Rectal smooth muscle tissue (tissue), 1 donor: ENCODE results near the gene GALNT18.

Experiments
- H3K27ac ChIP-seq: one replicate; pipeline ENCODE4 v1.7.0; 2013; ENCODE audit warnings: low read depth, low read length, inconsistent platforms
- H3K27me3 ChIP-seq: one replicate; pipeline ENCODE4 v1.7.0; 2013; ENCODE audit warnings: low read length; ENCODE audit not compliant: control insufficient read depth, insufficient read depth
- H3K36me3 ChIP-seq: one replicate; pipeline ENCODE4 v1.7.0; 2013; ENCODE audit warnings: low read length; ENCODE audit not compliant: control insufficient read depth, insufficient read depth
- H3K4me1 ChIP-seq: one replicate; pipeline ENCODE4 v1.7.0; 2013; ENCODE audit warnings: low read length; ENCODE audit not compliant: control insufficient read depth, insufficient read depth
- H3K4me3 ChIP-seq: one replicate; pipeline ENCODE4 v1.7.0; 2013; ENCODE audit warnings: low read length
- H3K9ac ChIP-seq: one replicate; pipeline ENCODE4 v1.7.0; 2013; ENCODE audit warnings: low read length

GALNT18 gene

GRCh38 chr11:11250470-11250869 lies 371.3 kb downstream of the GALNT18 start:
- H3K27me3 ChIP-seq = no peaks in the 10 kb centered on the region
- no peaks in the 10 kb centered on the region for H3K36me3 ChIP-seq
- no peak overlapping the region for H3K9ac ChIP-seq
- no peak overlapping the region for H3K4me3 ChIP-seq
- no peak overlapping the region for H3K27ac ChIP-seq
- H3K4me1 ChIP-seq = peaks cover 6% of the 10 kb centered on the region

- H3K4me3 ChIP-seq = no peak overlapping the region
- H3K27me3 ChIP-seq = no peaks in the 10 kb centered on the region
- H3K27ac ChIP-seq = no peak overlapping the region
- H3K4me1 ChIP-seq = peaks cover 21% of the 10 kb centered on the region
- no peaks in the 10 kb centered on the region for H3K36me3 ChIP-seq
- no peak overlapping the region for H3K9ac ChIP-seq
These were observed 374.2 kb downstream of the GALNT18 start for GRCh38 chr11:11247576-11247975.

DNA sequence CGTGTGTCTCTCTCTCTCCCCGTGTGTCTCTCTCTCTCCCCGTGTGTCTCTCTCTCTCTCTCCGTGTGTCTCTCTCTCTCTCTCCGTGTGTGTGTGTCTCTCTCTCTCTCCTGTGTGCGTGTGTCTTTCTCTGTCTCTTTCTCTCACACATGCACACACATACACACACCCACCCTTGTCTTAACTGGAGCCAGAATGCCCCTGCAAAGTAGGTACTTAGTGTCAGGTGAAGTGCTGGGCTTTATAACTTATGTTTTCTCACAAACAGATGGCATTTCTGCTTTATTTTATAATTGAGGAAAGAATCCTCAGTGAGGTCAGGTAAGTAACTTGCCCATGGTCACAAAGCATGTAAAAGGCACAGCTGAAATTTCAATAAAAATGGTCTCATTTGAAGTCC lies 374.7 kb downstream of the GALNT18 start:
- H3K4me1 ChIP-seq = peaks cover 24% of the 10 kb centered on the region
- no peak overlapping the region for H3K27ac ChIP-seq
- H3K27me3 ChIP-seq = no peaks in the 10 kb centered on the region
- H3K9ac ChIP-seq = no peak overlapping the region
- no peak overlapping the region for H3K4me3 ChIP-seq
- no peaks in the 10 kb centered on the region for H3K36me3 ChIP-seq

DNA sequence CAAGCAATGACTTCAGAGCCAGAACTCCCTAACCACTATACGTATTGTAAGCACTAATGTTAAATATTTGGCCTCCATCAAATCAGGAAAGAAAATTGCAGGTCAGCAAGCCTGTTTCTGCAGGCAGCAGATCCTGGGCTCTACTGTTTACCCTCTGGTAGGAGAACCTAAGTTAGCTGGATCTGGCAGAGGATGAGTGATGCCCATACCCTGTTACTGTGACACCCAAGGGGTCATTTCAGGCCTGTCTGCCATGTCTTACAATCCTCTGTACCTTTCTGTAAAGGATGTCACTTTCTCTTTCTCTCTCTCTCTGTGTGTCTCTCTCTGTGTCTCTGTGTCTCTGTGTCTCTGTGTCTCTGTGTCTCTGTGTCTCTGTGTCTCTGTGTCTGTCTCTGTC lies 375.6 kb downstream of the GALNT18 start:
- H3K27me3 ChIP-seq = no peaks in the 10 kb centered on the region
- peaks cover 24% of the 10 kb centered on the region for H3K4me1 ChIP-seq
- H3K36me3 ChIP-seq = no peaks in the 10 kb centered on the region
- no peak overlapping the region for H3K4me3 ChIP-seq
- no peak overlapping the region for H3K9ac ChIP-seq
- no peak overlapping the region for H3K27ac ChIP-seq

DNA sequence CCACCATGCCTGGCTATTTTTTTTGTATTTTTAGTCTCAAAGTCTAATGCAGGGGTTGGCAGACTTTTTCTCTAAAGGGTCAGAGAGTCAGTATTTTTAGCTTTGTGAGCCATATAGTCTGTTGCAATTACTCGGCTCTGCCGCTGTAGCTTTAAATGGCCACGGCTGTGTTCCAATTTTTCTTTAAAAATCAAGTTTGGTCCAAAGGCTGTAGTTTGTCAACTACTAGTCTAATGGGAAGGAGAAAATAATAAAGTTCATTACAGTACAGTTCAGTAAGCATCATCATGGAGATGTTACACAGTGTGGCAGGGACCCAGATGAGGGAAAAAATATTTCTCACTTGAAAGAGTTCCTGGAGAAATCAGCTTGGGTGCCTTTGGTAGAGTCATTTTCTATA lies 376.4 kb downstream of the GALNT18 start:
- no peak overlapping the region for H3K9ac ChIP-seq
- no peaks in the 10 kb centered on the region for H3K27me3 ChIP-seq
- H3K4me3 ChIP-seq = no peak overlapping the region
- H3K4me1 ChIP-seq = peaks cover 24% of the 10 kb centered on the region
- no peak overlapping the region for H3K27ac ChIP-seq
- no peaks in the 10 kb centered on the region for H3K36me3 ChIP-seq

GRCh38 chr11:11244470-11245080 lies 377.2 kb downstream of the GALNT18 start:
- no peaks in the 10 kb centered on the region for H3K36me3 ChIP-seq
- H3K27ac ChIP-seq = peak overlapping the region; percentile 79
- H3K4me3 ChIP-seq = no peak overlapping the region
- H3K4me1 ChIP-seq = peaks cover 24% of the 10 kb centered on the region
- H3K27me3 ChIP-seq = no peaks in the 10 kb centered on the region
- H3K9ac ChIP-seq = no peak overlapping the region

DNA sequence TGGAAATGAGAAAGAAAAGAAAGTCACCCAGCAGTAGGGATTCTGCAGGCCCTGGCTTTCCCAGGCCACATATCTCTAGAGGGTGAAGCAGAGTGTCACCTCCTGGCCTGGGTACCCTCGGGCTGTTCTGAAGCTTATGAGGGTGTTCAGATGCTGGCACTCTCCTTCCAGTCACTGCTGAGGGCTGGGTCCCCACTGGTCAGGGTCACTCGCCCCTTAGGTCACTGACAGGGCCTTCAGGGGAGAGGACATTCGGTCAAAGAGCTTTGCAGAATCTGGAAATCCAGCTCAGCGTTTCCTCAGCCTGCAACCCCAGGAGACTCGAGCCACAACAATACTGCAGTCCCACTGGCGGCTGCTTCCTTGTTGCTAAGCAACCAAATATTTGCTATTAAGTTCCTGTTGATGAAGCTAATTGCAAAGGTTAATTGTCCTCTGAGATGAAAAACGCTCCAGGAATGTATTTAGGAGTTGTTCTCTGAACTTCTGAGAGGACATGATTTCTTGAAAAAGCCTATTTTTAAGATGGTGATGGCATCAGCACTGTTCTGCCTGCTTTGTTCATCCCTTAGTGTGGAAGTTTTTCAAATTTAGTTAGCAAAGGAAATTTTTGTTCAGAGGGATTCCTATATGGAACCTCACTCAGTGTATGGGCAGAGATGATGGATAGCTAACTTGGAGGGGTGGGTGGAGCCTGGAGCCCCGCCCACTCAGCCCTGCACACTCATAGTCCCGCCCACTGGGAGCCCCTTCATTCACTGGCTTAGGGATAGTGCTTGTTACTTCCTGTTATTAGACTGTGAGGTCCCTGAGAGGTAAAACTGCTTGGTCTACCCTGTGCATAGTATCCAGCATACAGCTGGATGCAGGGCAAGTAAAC lies 378.0 kb downstream of the GALNT18 start:
- peak overlapping the region; percentile 79 for H3K27ac ChIP-seq
- H3K4me3 ChIP-seq = no peak overlapping the region
- H3K36me3 ChIP-seq = no peaks in the 10 kb centered on the region
- no peaks in the 10 kb centered on the region for H3K27me3 ChIP-seq
- H3K9ac ChIP-seq = no peak overlapping the region
- peaks cover 24% of the 10 kb centered on the region for H3K4me1 ChIP-seq

DNA sequence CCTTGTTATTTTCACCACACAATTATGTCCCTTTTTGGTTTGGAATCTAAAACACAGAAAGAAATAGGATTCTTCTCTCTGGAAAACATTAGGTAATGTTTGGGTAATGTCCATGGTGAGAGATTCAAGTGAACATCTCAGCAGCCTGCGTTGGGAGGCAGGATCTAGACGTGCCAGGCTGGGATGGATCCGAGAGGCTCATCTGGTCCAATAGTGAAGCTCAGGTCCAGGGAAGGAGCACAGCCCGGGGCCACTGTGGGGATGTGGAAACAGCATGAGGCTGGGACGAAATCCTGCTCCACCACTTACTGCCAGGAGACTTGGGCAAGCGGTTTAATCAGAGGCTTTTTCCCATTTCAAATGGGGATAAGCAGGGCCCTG lies 378.6 kb downstream of the GALNT18 start:
- Histone ChIP-seq H3K4me3 (no peak overlapping the region), H3K9ac (no peak overlapping the region), H3K27me3 (no peaks in the 10 kb centered on the region), H3K27ac (peak overlapping the region; percentile 79), H3K36me3 (no peaks in the 10 kb centered on the region), H3K4me1 (peaks cover 24% of the 10 kb centered on the region)

DNA sequence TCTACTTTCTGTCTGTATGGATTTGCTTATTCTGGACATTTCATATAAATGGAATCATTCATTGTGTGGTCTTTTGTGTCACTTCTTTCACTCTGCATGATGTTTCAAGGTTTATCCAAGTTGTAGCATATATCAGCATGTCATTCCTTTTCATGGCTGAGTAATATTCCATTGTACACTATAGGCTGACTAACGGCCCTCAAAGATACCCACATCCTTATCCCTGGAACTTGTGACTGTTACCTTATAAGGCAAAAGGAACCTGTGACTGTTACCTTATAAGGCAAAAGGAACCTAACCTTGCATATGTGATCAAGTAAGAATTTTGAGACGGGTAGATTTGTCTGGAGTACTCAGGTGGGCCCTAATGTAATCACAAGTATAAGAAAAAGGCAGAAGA lies 380.5 kb downstream of the GALNT18 start:
- Histone ChIP-seq H3K27ac (no peak overlapping the region), H3K36me3 (no peaks in the 10 kb centered on the region), H3K27me3 (no peaks in the 10 kb centered on the region), H3K4me1 (peaks cover 24% of the 10 kb centered on the region), H3K9ac (no peak overlapping the region), H3K4me3 (no peak overlapping the region)

DNA sequence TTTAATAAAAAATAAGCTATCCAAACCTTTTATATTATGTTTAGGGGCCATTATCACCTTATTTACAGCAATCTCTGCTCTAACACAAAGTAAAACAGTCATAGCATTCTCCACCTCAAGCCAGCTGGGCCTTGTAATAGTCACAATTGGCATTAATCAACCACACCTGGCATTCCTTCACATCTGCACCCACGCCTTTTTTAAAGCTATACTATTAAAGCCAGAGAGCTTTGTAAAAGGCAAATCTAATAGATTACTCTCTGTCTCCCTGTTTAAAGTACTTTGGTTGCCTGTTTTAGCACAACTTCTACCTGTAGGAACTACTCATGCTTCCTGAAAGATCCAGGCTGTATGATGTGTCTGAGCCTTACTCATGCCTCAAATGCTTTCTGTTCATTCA lies 381.8 kb downstream of the GALNT18 start:
- H3K4me1 ChIP-seq = peaks cover 18% of the 10 kb centered on the region
- H3K36me3 ChIP-seq = no peaks in the 10 kb centered on the region
- H3K27ac ChIP-seq = no peak overlapping the region
- no peaks in the 10 kb centered on the region for H3K27me3 ChIP-seq
- H3K9ac ChIP-seq = no peak overlapping the region
- H3K4me3 ChIP-seq = no peak overlapping the region

DNA sequence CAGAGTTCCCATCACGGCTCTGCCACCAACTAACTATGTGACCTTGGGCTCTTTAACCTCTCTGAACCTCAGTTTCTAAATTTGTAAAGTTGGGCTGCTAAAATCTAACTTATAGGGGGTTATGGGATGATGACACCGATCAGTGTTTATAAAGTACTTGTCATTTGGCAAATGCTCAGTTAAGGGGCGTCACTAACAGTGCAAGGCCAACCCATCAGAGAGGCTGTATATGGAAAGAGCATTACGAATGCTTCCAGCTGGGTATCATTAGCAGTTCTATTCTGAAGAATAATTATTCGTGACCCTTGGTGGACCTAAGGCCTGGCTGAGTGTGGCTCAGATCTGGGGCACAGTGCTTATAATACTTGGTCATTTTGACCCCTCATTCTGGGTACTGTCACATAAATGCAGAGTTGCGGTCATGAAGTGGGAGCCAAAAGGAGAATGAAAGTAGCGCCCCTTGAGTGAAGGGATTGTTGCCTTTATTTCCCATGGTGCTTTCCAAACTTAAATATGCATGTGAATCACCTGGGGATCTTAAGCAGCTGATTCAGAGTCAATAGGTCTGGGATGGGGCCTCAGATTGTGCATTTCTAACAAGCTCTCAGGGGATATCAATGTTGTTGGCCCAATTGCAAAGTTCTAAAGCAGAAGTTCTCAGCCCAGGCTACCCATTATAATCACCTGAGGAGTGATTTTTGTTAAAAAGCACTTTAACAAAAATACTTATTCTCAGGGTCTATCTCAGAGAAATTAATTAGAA lies 384.6 kb downstream of the GALNT18 start:
- H3K27me3 ChIP-seq = no peaks in the 10 kb centered on the region
- H3K9ac ChIP-seq = no peak overlapping the region
- H3K27ac ChIP-seq = no peak overlapping the region
- peaks cover under 1% of the 10 kb centered on the region for H3K4me1 ChIP-seq
- H3K36me3 ChIP-seq = no peaks in the 10 kb centered on the region
- no peak overlapping the region for H3K4me3 ChIP-seq

DNA sequence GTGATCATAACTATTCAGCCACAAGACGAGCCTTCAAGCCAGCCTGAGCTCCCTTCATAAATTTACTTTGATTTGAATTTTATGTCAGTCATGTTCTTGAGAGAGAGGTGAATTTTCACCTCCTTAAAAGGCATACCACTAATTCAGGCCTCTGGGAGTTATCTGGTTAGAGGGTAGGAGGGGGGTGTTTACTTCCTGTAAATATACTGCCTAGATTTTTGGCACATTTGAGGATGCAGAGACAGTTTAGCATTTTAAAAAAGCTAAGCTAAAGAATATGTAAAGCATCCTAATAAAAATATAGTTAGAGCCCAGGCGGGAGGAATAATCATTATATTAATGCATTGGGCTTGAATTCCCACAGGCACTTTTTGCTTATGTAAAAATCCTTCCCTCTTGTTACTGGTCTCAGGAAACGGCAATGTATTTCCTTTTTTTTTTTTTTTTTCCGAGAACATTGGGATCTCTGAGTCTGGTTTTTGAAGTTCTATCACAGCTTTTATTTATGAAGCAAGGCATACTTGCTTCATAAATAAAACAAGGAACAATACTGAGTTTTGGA lies 385.2 kb downstream of the GALNT18 start:
- no peak overlapping the region for H3K9ac ChIP-seq

More for the DNA sequence above, 385.2 kb downstream of the GALNT18 start:
- no peak overlapping the region for H3K27ac ChIP-seq
- no peak overlapping the region for H3K4me3 ChIP-seq
- no peaks in the 10 kb centered on the region for H3K36me3 ChIP-seq
- H3K27me3 ChIP-seq = no peaks in the 10 kb centered on the region
- no peaks in the 10 kb centered on the region for H3K4me1 ChIP-seq
